ENCODE data around the gene POLDIP3. TPM values are rescaled to one million over a fixed set of nuclear protein-coding genes. Genes with fewer than 3 reads are reported as not detected.
A peak's percentile ranks its signal among the peaks of the same experiment; 100 is the strongest.

Gene POLDIP3, protein sequence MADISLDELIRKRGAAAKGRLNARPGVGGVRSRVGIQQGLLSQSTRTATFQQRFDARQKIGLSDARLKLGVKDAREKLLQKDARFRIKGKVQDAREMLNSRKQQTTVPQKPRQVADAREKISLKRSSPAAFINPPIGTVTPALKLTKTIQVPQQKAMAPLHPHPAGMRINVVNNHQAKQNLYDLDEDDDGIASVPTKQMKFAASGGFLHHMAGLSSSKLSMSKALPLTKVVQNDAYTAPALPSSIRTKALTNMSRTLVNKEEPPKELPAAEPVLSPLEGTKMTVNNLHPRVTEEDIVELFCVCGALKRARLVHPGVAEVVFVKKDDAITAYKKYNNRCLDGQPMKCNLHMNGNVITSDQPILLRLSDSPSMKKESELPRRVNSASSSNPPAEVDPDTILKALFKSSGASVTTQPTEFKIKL
- total RNA-seq (2012; rRNA removed) = 20.5 and 21.0 TPM in 2 replicates

DNA sequence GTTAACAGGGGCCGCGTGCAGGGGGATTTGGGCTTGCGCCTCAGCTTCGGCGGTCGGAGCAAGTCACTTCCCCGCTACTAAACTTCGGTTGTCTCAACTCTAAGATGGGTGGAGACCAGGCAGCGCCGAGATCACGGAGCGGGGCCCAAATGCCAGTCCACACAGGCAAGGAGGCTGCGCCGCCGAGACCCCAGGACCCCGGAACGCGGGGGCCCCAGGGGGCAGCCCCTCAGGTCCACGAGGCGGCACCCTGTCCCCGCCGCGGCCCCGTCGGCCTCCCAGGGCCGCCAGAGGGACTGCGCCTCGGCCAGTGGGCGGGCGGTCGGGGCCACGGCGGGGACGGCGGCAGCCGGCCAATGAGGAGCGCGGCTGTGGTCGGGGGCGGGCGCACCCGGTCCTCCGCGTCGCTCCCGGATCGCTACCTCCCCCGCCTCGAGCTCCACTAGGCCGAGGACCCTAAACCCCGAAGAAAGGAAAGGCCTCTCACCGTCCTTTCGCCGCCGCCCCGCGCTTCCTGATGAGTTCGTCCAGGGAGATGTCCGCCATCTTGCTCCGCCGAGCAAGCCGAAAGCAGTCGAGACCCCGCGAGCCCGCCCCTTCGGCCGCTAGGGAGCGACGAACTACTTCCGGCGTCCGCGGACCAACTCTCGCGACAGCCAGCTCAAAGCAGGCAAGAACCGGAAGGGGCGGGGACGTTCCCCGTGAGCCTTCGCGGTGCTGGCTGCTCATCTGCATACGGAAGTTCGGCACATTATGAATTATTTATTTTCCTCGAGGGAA is at the start of gene POLDIP3:
Gene POLDIP3 (minus strand): TSS at position 572 of the 780 bp plus-strand sequence. CDS start 26 bp downstream, at position 546.
- Histone ChIP-seq H3K4me2 (ENCODE audit: low read length) (peak within 1 kb of the TSS; percentile 94), H3K36me3 (ENCODE audit: insufficient read depth, low read length) (peaks cover 27% of the 10 kb centered on the region), H3K9ac (ENCODE audit: low read depth, low read length) (peak within 1 kb of the TSS; percentile 97), H3K4me1 (ENCODE audit: control insufficient read depth, insufficient read depth, low read length) (peaks cover 37% of the 10 kb centered on the region), H3K27me3 (ENCODE audit: control insufficient read depth, insufficient read depth, low read length) (no peaks in the 10 kb centered on the region), H3K9me3 (replicated peaks; ENCODE audit: low read length) (no peaks in the 10 kb centered on the region), H3K4me3 (ENCODE audit: low read length) (peak within 1 kb of the TSS; percentile 89)

DNA sequence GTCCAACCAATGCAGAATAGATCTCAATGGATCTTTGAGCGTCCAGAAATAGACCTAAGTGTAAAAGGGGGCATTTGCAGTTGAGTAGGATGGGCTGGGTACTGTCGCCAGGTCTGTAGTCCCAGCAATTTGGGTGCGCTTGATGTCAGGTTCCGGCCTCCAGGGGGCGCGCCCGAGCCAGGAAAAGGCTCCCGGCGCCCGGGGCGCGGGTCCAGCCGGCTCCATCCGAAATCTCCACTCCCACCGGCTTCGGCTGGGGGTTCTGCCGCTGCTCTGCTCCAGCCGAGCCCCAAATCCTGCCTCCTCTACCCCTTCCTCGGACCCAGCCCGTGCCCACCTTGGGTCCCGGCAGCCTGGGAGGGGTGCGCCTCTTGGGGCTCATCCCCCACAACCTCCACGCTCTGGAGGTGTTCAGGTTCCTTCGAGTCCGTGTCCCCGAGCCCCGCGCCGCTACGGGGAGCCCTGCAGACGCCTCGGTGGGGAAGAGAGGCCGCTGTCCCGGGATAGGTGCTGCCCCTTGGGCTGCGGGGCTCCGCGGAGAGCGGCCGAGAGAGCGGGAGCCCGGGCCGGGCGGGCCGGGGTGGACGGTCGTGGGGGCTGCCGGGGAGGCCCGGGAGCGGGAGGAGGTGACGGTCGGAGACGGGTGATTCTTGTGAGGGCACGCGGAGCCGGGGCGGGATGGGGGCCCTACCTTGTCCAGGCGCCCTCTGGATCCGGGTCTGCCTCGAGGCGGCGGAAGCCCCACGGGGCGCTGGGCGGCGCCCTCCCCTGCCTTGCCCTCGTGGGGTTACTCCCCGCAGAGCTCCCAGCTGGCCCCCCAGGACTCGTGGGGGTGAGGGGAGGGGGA is 47.5 kb upstream of the POLDIP3 start:
- peak overlapping the region; percentile 76 for H3K4me3 ChIP-seq (ENCODE audit: low read length)
- H3K9me3 ChIP-seq (replicated peaks; ENCODE audit: low read length) = no peaks in the 10 kb centered on the region
- H3K36me3 ChIP-seq (ENCODE audit: insufficient read depth, low read length) = no peaks in the 10 kb centered on the region
- H3K4me1 ChIP-seq (ENCODE audit: control insufficient read depth, insufficient read depth, low read length) = no peaks in the 10 kb centered on the region
- H3K9ac ChIP-seq (ENCODE audit: low read depth, low read length) = peak overlapping the region; percentile 77
- no peaks in the 10 kb centered on the region for H3K27me3 ChIP-seq (ENCODE audit: control insufficient read depth, insufficient read depth, low read length)
- peak overlapping the region; percentile 98 for H3K4me2 ChIP-seq (ENCODE audit: low read length)

DNA sequence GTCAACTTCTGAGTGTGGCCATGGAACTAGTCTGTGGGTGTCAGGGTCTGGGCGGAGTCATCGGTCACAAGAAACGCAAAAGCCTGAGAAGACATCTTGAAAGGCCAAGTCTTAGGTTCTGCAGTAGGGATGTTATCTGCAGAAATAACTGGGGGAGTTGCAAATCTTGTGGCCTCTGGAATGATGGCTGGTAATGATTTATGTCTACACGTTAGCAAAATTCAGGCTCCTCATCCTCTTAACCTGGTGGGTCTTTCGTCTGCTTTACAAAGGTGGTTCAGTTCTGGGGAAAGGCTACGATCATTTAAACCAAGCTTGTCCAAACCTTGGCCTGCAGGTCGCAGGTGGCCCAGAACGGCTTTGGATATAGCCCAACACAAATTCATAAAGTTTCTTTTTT is 41.9 kb upstream of the POLDIP3 start:
- H3K9me3 ChIP-seq (replicated peaks; ENCODE audit: low read length) = no peaks in the 10 kb centered on the region
- no peaks in the 10 kb centered on the region for H3K36me3 ChIP-seq (ENCODE audit: insufficient read depth, low read length)
- no peak overlapping the region for H3K4me3 ChIP-seq (ENCODE audit: low read length)
- H3K9ac ChIP-seq (ENCODE audit: low read depth, low read length) = no peak overlapping the region
- no peaks in the 10 kb centered on the region for H3K27me3 ChIP-seq (ENCODE audit: control insufficient read depth, insufficient read depth, low read length)
- H3K4me2 ChIP-seq (ENCODE audit: low read length) = no peak overlapping the region
- H3K4me1 ChIP-seq (ENCODE audit: control insufficient read depth, insufficient read depth, low read length) = no peaks in the 10 kb centered on the region

DNA sequence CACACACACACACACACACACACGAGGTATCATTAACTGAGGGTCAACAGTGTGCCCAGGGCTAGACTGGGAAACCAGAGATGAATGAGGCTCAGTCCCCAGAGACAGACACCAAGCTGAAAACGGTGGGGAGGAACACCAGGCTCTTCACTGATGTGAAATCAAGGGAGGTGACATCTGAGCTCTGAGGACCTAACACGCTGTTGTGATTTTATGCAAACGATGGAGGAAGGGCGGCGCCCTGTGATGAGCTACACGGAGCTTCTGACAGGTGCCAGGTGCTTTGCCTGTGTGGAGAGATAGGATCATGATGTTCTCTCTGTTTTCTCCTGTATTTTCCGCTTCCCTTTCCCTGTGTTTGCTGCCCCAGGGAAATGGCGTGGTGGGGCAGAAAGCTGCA is 41.0 kb upstream of the POLDIP3 start:
- Histone ChIP-seq H3K9me3 (replicated peaks; ENCODE audit: low read length) (no peaks in the 10 kb centered on the region), H3K4me1 (ENCODE audit: control insufficient read depth, insufficient read depth, low read length) (no peaks in the 10 kb centered on the region), H3K27me3 (ENCODE audit: control insufficient read depth, insufficient read depth, low read length) (no peaks in the 10 kb centered on the region), H3K4me2 (ENCODE audit: low read length) (no peak overlapping the region), H3K36me3 (ENCODE audit: insufficient read depth, low read length) (no peaks in the 10 kb centered on the region), H3K9ac (ENCODE audit: low read depth, low read length) (no peak overlapping the region), H3K4me3 (ENCODE audit: low read length) (no peak overlapping the region)

DNA sequence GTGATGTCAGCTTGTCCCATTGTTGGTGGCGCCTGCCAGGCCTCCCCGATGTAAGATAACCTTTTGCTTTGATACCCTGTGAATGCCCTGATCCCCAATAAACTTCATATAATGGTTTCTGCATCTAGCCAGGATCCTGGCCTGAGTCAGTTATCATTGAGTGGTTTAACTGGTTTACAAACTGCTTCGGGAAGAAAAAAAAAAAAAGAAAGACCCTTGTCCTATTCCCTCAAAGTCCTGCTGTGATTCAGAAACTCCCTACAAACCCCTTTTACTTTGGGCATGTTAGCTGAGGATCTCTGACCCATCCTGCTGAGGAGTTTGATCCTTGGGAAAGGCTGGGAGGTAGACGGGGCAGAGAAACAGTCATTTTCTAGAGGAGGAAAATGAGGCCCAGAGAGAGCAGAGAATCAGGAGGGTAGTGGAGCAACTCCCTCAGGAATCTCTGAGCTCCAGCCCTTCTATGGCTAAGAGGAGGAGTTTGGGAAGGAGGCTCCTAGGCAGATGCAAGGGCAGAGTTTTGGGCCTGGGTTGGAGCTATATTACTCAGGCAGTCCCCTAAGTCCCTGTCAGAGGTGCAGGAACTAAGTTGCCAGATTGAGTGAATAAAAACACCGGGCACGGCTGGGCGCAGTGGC is 39.9 kb upstream of the POLDIP3 start:
- no peaks in the 10 kb centered on the region for H3K36me3 ChIP-seq (ENCODE audit: insufficient read depth, low read length)
- no peak overlapping the region for H3K4me2 ChIP-seq (ENCODE audit: low read length)
- no peaks in the 10 kb centered on the region for H3K9me3 ChIP-seq (replicated peaks; ENCODE audit: low read length)
- H3K4me1 ChIP-seq (ENCODE audit: control insufficient read depth, insufficient read depth, low read length) = peaks cover 4% of the 10 kb centered on the region
- no peak overlapping the region for H3K9ac ChIP-seq (ENCODE audit: low read depth, low read length)
- H3K4me3 ChIP-seq (ENCODE audit: low read length) = no peak overlapping the region
- H3K27me3 ChIP-seq (ENCODE audit: control insufficient read depth, insufficient read depth, low read length) = no peaks in the 10 kb centered on the region

DNA sequence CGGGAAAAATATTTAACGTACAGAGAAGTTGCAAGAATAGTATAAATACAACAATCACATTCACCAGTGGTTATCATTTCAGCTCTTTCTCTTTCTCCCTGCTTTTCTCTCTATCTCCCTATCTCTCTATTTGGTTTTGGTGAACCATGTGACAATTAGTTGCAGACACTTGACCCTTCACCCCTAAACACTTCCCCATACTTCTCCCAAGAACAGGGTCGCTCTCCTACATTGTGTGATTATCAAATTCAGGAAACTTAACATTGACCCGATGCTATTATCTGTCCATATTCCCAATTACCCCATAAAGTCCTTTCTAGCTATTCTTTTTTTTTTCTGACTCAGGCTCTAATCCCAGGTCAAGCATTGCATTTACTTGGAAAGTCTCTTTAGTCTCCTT is 39.3 kb upstream of the POLDIP3 start:
- Histone ChIP-seq H3K27me3 (ENCODE audit: control insufficient read depth, insufficient read depth, low read length) (no peaks in the 10 kb centered on the region), H3K4me3 (ENCODE audit: low read length) (no peak overlapping the region), H3K4me2 (ENCODE audit: low read length) (no peak overlapping the region), H3K9ac (ENCODE audit: low read depth, low read length) (no peak overlapping the region), H3K36me3 (ENCODE audit: insufficient read depth, low read length) (no peaks in the 10 kb centered on the region), H3K4me1 (ENCODE audit: control insufficient read depth, insufficient read depth, low read length) (peaks cover 6% of the 10 kb centered on the region), H3K9me3 (replicated peaks; ENCODE audit: low read length) (no peaks in the 10 kb centered on the region)

DNA sequence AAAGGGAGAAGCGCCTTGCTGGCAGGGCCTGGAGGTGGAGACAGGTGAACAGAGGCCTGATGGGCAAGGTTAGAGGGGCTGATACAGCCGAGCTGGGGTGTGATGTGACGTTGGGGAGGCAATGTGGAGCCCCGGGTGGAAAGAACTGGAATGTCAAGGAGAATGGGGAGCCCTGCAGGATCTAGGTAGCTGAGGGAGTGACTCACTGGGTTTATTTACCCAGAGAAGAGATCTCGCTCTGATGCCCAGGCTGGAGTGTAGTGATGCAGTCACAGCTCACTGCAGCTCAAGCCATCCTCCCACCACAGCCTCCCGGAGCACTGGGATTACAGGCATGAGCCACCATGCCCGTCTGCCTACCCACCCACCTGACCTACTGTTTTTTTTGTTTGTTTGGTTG is 36.5 kb upstream of the POLDIP3 start:
- Histone ChIP-seq H3K4me2 (ENCODE audit: low read length) (no peak overlapping the region), H3K9ac (ENCODE audit: low read depth, low read length) (no peak overlapping the region), H3K9me3 (replicated peaks; ENCODE audit: low read length) (no peaks in the 10 kb centered on the region), H3K4me3 (ENCODE audit: low read length) (no peak overlapping the region), H3K27me3 (ENCODE audit: control insufficient read depth, insufficient read depth, low read length) (no peaks in the 10 kb centered on the region), H3K36me3 (ENCODE audit: insufficient read depth, low read length) (no peaks in the 10 kb centered on the region), H3K4me1 (ENCODE audit: control insufficient read depth, insufficient read depth, low read length) (peaks cover 28% of the 10 kb centered on the region)

DNA sequence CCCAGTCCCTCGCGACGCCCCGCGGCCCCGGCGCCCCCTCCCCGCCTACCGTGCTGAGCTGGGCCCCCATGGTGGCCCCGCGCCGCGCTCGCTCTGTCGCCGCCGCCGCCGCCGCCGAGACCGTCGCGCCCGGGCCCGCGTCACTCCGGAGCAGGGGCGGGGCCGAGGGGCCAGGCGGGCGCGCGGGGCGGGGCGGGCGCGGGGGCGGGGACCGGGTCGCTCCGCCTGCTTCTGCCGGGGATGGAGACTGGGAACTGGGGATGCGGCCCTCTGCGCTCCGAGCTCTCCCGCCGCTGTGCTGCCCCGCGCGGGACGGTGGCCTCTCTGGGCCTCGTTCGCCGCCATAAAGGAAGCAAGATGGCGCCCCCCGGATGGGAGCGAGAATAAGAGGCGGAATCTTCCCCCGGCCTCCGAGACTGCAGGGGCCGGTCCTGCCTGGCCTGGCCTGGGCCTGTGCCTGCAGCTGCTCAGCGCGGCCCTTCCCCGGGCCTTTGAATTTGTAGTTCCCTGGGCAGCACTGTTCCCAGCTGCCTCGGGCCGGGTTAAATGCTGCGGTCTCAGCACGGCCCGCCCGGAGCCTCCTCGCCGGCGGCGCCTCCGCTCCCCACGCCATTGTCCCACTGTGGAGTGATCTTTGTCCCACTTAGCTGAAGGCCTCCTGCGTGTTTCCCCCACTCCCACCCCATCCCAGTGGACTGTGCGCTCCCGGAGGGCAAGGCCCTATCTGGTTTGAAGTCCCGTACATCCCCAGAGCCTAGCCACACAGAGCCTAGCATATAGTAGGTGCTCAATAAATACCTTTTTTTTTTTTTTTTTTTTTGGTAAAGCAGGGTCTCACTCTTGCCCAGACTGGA is 34.8 kb upstream of the POLDIP3 start, which contains the start of gene CYB5R3:
Gene CYB5R3 (minus strand): TSS at position 147 of the 854 bp plus-strand sequence. CDS start 77 bp downstream, at position 70.
- Histone ChIP-seq H3K4me3 (ENCODE audit: low read length) (peak within 1 kb of the TSS; percentile 88), H3K36me3 (ENCODE audit: insufficient read depth, low read length) (no peaks in the 10 kb centered on the region), H3K9me3 (replicated peaks; ENCODE audit: low read length) (no peaks in the 10 kb centered on the region), H3K9ac (ENCODE audit: low read depth, low read length) (peak within 1 kb of the TSS; percentile 95), H3K27me3 (ENCODE audit: control insufficient read depth, insufficient read depth, low read length) (no peaks in the 10 kb centered on the region), H3K4me2 (ENCODE audit: low read length) (peak within 1 kb of the TSS; percentile 99), H3K4me1 (ENCODE audit: control insufficient read depth, insufficient read depth, low read length) (peaks cover 45% of the 10 kb centered on the region)

DNA sequence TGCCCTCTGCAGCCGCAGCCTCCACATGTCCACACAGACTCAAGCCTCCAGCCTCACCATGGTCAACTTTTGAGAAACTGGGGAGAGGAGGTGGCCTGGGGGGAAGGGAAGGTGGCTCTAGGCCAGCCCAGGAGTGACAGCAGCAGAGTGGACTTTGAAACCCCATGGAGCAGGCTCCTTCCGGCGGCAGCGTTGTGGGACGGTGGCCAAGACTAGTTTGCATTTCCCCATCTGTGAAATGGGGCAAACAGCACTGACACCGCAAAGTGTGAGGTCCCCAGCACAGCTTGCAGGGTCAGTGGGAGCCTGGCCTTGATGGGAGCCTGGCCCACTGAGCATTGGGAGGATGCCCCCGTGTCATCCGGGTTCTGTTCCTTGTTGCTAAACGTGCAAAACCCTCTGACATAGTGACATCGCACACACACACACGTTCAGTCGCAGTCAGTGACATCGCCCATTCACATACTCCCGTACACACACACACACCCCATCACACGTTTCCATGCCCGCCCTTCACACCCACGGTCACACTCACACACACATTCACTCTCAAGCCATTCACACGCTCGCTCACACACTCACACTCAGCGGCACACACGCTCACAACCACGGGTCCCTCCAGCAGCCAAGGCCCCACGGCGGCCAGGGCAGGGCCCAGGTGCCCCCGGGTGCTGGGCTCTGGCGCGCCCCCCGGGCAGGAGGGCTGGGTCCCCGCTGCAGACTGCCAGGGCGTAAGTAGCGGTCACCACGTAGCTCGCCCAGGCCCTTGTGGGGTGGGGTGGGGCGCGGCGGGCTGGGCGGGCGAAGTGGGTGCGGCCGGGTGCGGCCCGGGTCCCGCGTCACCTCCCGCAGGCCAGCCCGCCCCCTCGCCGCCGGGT is 33.9 kb upstream of the POLDIP3 start:
- no peaks in the 10 kb centered on the region for H3K27me3 ChIP-seq (ENCODE audit: control insufficient read depth, insufficient read depth, low read length)
- no peaks in the 10 kb centered on the region for H3K36me3 ChIP-seq (ENCODE audit: insufficient read depth, low read length)
- H3K9ac ChIP-seq (ENCODE audit: low read depth, low read length) = peak overlapping the region; percentile 95
- no peaks in the 10 kb centered on the region for H3K9me3 ChIP-seq (replicated peaks; ENCODE audit: low read length)
- H3K4me1 ChIP-seq (ENCODE audit: control insufficient read depth, insufficient read depth, low read length) = peaks cover 53% of the 10 kb centered on the region
- peak overlapping the region; percentile 99 for H3K4me2 ChIP-seq (ENCODE audit: low read length)
- peak overlapping the region; percentile 88 for H3K4me3 ChIP-seq (ENCODE audit: low read length)
